Loucy (cell line): ENCODE data around the gene RSAD2.

Experiments
- CTCF ChIP-seq: fragments of 200-600 bp; sonication (generic); conservative IDR thresholded peaks from 2 replicates; pipeline ENCODE4 v1.5.1; 2014; ENCODE audit warnings: mild to moderate bottlenecking, antibody characterized with exemption, low read length
- EZH2phosphoT487 ChIP-seq: fragments of 200-600 bp; IDR thresholded peaks from 2 replicates; pipeline ENCODE4 v1.6.1; 2018; ENCODE audit warnings: antibody characterized with exemption, mild to moderate bottlenecking, moderate library complexity, borderline replicate concordance

GRCh38 chr2:6896930-6897759 is 19.6 kb downstream of the RSAD2 start:
- TF ChIP-seq CTCF, result peak; percentile 80
- no peak for TF ChIP-seq EZH2phosphoT487
